Pons (tissue), 1 donor: Measurements from ENCODE around the gene PDK4.
"Not testable (repeated sequence)": the region's sequence is repeated elsewhere in the genome, so short reads cannot be mapped to it uniquely, and the experiment has no call there.

ENCODE experiments used
- DNase-seq: peaks from one replicate; pipeline ENCODE4 v3.0.0-alpha.2; 2016; ENCODE audit warnings: low spot score

PDK4 gene

GRCh38 chr7:95569720-95570119 lies 26.6 kb downstream of the PDK4 start:
- DNase-seq: no peak

GRCh38 chr7:95560674-95561073 lies 35.6 kb downstream of the PDK4 start:
- no peak for DNase-seq

GRCh38 chr7:95558864-95559263 lies 37.5 kb downstream of the PDK4 start:
- no peak for DNase-seq

GRCh38 chr7:95556777-95557176 lies 39.5 kb downstream of the PDK4 start:
- no peak for DNase-seq

GRCh38 chr7:95553939-95554338 lies 42.4 kb downstream of the PDK4 start:
- no peak for DNase-seq

- not testable (repeated sequence) for DNase-seq
Observed at GRCh38 chr7:95552010-95552926, 44.0 kb downstream of the PDK4 start.

GRCh38 chr7:95550546-95550945 lies 45.8 kb downstream of the PDK4 start:
- DNase-seq: no peak

- peak; percentile 95 for DNase-seq
Observed at GRCh38 chr7:95549818-95550529, 46.3 kb downstream of the PDK4 start.

- DNase-seq: peak; percentile 36
Observed at GRCh38 chr7:95547361-95548348, 48.7 kb downstream of the PDK4 start.

GRCh38 chr7:95546647-95547046 lies 49.7 kb downstream of the PDK4 start:
- peak; percentile 50 for DNase-seq

GRCh38 chr7:95545673-95546072 lies 50.6 kb downstream of the PDK4 start:
- DNase-seq: no peak

GRCh38 chr7:95545007-95545615 lies 51.2 kb downstream of the PDK4 start:
- peak; percentile 95 for DNase-seq

- no peak for DNase-seq
Observed at GRCh38 chr7:95544171-95544570, 52.1 kb downstream of the PDK4 start.

- no peak for DNase-seq
Observed at GRCh38 chr7:95543312-95543711, 53.0 kb downstream of the PDK4 start.

- no peak for DNase-seq
Observed at GRCh38 chr7:95540366-95540765, 56.0 kb downstream of the PDK4 start.

GRCh38 chr7:95539426-95539825 lies 56.9 kb downstream of the PDK4 start:
- DNase-seq: no peak

- no peak for DNase-seq
Observed at GRCh38 chr7:95537468-95537867, 58.8 kb downstream of the PDK4 start.

GRCh38 chr7:95536656-95537311 lies 59.5 kb downstream of the PDK4 start:
- no peak for DNase-seq

GRCh38 chr7:95535662-95536061 lies 60.7 kb downstream of the PDK4 start:
- no peak for DNase-seq

- DNase-seq: no peak
Observed at GRCh38 chr7:95534796-95535195, 61.5 kb downstream of the PDK4 start.
